ENCODE data around the gene OSBPL10.

Gene OSBPL10

DNA sequence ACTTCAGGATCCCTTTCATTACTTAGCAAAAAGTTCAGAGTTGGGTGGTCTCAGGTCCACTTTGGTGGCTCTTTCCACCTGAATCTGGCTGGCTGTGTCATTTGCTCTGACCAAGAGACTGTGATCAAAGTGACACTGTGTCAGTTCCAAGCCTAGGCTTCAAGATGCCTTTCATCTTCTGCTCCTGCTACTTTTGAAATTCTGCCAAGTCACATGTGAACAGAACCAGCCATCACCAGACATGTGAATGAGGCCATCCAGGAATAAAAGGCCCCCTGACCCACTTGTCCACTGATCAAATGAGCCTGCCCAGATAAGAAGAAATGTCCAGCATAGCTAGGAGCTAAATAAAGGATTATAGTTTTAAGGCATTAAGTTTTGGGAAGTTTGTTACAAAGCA lies 132.2 kb downstream of the OSBPL10 start:
- H4K20me1 ChIP-seq (ENCODE audit: insufficient read depth, low read length) = no peaks in the 10 kb centered on the region
- no peak overlapping the region for H3K4me3 ChIP-seq (ENCODE audit: low read length)
- no peaks in the 10 kb centered on the region for H3K27me3 ChIP-seq (ENCODE audit: low read depth, low read length)
- peaks cover 13% of the 10 kb centered on the region for H3K4me1 ChIP-seq (ENCODE audit: low read length)
- H2AFZ ChIP-seq (ENCODE audit: low read depth, low read length) = no peak overlapping the region
- no peaks in the 10 kb centered on the region for H3K36me3 ChIP-seq (replicated peaks; ENCODE audit: low read depth, low read length)
- H3K27ac ChIP-seq (ENCODE audit: low read length) = no peak overlapping the region
- no peak overlapping the region for H3K4me2 ChIP-seq (ENCODE audit: low read length)
- no peaks in the 10 kb centered on the region for H3K9me3 ChIP-seq (ENCODE audit: insufficient read depth, low read length)
- H3K79me2 ChIP-seq (ENCODE audit: low read length) = no peaks in the 10 kb centered on the region
- H3K9ac ChIP-seq (ENCODE audit: low read length) = no peak overlapping the region
- no peak for TF ChIP-seq EZH2phosphoT487 (IDR thresholded peaks at IDR 0.05; ENCODE audit: low read depth)
- TF ChIP-seq CTCF (IDR thresholded peaks at IDR 0.05; ENCODE audit: low read depth, low read length) = no peak

DNA sequence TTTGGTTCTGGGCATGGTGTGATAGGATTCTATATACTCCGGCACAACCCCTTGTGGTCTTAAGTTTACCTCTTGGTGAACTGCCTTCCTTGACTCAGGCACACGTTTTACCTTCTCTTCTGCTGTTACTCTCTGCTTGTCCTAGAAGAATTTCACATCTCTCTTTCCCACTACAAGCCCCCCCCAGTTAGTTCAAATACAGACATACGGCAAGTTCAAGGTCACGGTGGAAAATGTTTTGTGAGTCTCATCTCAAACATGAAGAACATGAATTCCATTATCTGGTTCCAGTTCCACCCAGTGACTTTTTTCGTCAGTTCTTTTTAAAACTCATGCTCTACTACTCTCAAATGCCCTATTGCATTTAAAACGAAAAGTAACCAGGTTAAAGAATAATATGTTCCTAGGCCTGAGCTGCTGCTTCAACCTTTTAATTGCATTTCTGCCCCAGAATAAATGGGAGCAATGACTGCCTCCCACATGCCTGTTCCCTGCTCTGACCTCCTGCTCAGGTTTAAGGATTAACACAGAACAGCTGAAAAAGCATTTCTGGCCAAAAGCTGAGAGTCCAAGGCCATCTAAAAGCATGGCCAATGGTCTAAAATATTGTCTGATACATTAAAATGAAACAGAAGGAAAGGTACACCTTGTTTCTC lies 132.8 kb downstream of the OSBPL10 start:
- H3K9ac ChIP-seq (ENCODE audit: low read length) = no peak overlapping the region
- no peaks in the 10 kb centered on the region for H3K27me3 ChIP-seq (ENCODE audit: low read depth, low read length)
- no peak overlapping the region for H3K27ac ChIP-seq (ENCODE audit: low read length)
- H3K4me2 ChIP-seq (ENCODE audit: low read length) = no peak overlapping the region
- H3K36me3 ChIP-seq (replicated peaks; ENCODE audit: low read depth, low read length) = no peaks in the 10 kb centered on the region
- no peak overlapping the region for H3K4me3 ChIP-seq (ENCODE audit: low read length)
- no peaks in the 10 kb centered on the region for H4K20me1 ChIP-seq (ENCODE audit: insufficient read depth, low read length)
- no peak overlapping the region for H2AFZ ChIP-seq (ENCODE audit: low read depth, low read length)
- no peaks in the 10 kb centered on the region for H3K9me3 ChIP-seq (ENCODE audit: insufficient read depth, low read length)
- peaks cover 7% of the 10 kb centered on the region for H3K4me1 ChIP-seq (ENCODE audit: low read length)
- TF ChIP-seq EZH2phosphoT487 (IDR thresholded peaks at IDR 0.05; ENCODE audit: low read depth) (no peak), CTCF (IDR thresholded peaks at IDR 0.05; ENCODE audit: low read depth, low read length) (no peak)
- no peaks in the 10 kb centered on the region for H3K79me2 ChIP-seq (ENCODE audit: low read length)

DNA sequence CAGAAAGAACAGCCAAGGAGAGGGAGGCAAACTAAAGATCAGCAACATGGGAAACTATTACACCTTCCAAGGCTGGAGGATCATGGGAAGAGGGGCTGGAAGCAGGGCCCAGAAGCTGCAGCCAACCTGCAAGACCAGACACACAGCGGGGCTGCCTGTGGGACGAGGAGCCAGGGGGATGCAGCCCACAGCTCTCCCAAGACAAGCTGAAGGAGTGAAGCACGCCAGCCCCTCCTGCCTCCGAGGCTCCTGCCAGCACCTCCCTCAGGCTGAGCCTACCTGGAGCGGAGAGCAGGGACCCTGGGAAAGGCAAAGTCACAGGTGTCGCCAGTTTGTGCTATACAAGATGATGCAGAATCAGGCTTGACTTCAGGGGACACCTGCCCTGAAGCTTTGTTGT lies 133.3 kb downstream of the OSBPL10 start:
- no peak overlapping the region for H3K27ac ChIP-seq (ENCODE audit: low read length)
- no peak overlapping the region for H3K9ac ChIP-seq (ENCODE audit: low read length)
- H3K79me2 ChIP-seq (ENCODE audit: low read length) = no peaks in the 10 kb centered on the region
- TF ChIP-seq EZH2phosphoT487 (IDR thresholded peaks at IDR 0.05; ENCODE audit: low read depth) (no peak), CTCF (IDR thresholded peaks at IDR 0.05; ENCODE audit: low read depth, low read length) (no peak)
- H2AFZ ChIP-seq (ENCODE audit: low read depth, low read length) = no peak overlapping the region
- H3K4me3 ChIP-seq (ENCODE audit: low read length) = no peak overlapping the region
- H4K20me1 ChIP-seq (ENCODE audit: insufficient read depth, low read length) = no peaks in the 10 kb centered on the region
- H3K9me3 ChIP-seq (ENCODE audit: insufficient read depth, low read length) = no peaks in the 10 kb centered on the region
- no peaks in the 10 kb centered on the region for H3K36me3 ChIP-seq (replicated peaks; ENCODE audit: low read depth, low read length)
- H3K4me1 ChIP-seq (ENCODE audit: low read length) = peaks cover 1% of the 10 kb centered on the region
- H3K4me2 ChIP-seq (ENCODE audit: low read length) = no peak overlapping the region
- H3K27me3 ChIP-seq (ENCODE audit: low read depth, low read length) = no peaks in the 10 kb centered on the region

GRCh38 chr3:31841515-31841914 lies 139.5 kb downstream of the OSBPL10 start:
- Histone ChIP-seq H3K27me3 (ENCODE audit: low read depth, low read length) (no peaks in the 10 kb centered on the region), H2AFZ (ENCODE audit: low read depth, low read length) (no peak overlapping the region), H3K4me2 (ENCODE audit: low read length) (no peak overlapping the region), H3K27ac (ENCODE audit: low read length) (no peak overlapping the region), H4K20me1 (ENCODE audit: insufficient read depth, low read length) (no peaks in the 10 kb centered on the region), H3K79me2 (ENCODE audit: low read length) (0 out of 2 replicates have a peak, but pooled peaks cover 2% of the 10 kb centered on the region), H3K4me3 (ENCODE audit: low read length) (no peak overlapping the region), H3K36me3 (replicated peaks; ENCODE audit: low read depth, low read length) (no peaks in the 10 kb centered on the region), H3K4me1 (ENCODE audit: low read length) (no peaks in the 10 kb centered on the region), H3K9me3 (ENCODE audit: insufficient read depth, low read length) (no peaks in the 10 kb centered on the region), H3K9ac (ENCODE audit: low read length) (no peak overlapping the region)
- TF ChIP-seq EZH2phosphoT487 (IDR thresholded peaks at IDR 0.05; ENCODE audit: low read depth) (no peak), CTCF (IDR thresholded peaks at IDR 0.05; ENCODE audit: low read depth, low read length) (no peak)
